Measurements from ENCODE around the gene CBLN3.
A peak's percentile ranks its signal among the peaks of the same experiment; 100 is the strongest.

The CBLN3 gene

DNA sequence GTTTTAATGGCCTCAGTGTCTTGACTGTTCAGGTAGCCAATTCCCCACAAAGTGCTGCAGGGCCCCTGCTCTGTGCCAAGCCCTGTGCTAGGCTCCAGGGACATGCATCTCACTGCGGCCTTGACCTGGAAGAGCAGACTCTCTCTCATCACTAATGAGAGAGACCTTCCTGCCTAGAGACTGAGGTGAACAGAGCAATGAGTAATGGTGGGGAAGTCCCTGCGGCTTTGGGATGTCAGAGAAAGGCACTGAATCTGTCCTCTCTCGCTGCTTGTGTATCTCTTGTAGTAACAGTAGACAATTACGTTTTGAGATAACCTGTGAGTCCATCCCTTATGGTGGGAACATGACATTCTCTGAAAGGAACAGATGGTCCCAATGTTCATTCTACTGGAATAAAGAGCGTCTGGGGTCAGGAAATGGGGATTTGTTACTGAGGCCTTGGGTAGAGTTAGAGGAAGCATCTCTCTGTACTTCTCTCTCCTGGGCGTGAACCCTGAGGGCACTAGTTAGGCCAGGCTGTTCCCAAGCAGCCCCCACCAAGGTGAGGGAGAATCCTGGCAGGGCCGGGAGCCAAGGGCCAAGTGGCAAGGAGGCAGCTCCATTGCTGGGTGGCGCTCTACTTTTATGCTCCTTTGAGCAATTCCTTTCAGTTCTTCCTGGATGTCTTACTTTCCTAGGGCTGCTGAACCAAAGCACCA is 48.0 kb downstream of the CBLN3 start:
- Histone ChIP-seq H3K4me1 (ENCODE audit: low read length) (peaks cover 10% of the 10 kb centered on the region), H3K4me3 (ENCODE audit: low read length) (no peak overlapping the region), H3K27ac (ENCODE audit: low read length) (no peak overlapping the region), H3K27me3 (ENCODE audit: low read depth, low read length) (peaks cover 4% of the 10 kb centered on the region), H3K36me3 (replicated peaks; ENCODE audit: low read depth, low read length) (peaks cover under 1% of the 10 kb centered on the region), H3K9me3 (ENCODE audit: insufficient read depth, low read length) (no peaks in the 10 kb centered on the region), H4K20me1 (ENCODE audit: insufficient read depth, low read length) (no peaks in the 10 kb centered on the region), H2AFZ (ENCODE audit: low read depth, low read length) (no peak overlapping the region), H3K9ac (ENCODE audit: low read length) (no peak overlapping the region), H3K79me2 (ENCODE audit: low read length) (no peaks in the 10 kb centered on the region), H3K4me2 (ENCODE audit: low read length) (peak overlapping the region; percentile 27)
- TF ChIP-seq, protein P1, sequence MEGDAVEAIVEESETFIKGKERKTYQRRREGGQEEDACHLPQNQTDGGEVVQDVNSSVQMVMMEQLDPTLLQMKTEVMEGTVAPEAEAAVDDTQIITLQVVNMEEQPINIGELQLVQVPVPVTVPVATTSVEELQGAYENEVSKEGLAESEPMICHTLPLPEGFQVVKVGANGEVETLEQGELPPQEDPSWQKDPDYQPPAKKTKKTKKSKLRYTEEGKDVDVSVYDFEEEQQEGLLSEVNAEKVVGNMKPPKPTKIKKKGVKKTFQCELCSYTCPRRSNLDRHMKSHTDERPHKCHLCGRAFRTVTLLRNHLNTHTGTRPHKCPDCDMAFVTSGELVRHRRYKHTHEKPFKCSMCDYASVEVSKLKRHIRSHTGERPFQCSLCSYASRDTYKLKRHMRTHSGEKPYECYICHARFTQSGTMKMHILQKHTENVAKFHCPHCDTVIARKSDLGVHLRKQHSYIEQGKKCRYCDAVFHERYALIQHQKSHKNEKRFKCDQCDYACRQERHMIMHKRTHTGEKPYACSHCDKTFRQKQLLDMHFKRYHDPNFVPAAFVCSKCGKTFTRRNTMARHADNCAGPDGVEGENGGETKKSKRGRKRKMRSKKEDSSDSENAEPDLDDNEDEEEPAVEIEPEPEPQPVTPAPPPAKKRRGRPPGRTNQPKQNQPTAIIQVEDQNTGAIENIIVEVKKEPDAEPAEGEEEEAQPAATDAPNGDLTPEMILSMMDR (IDR thresholded peaks at IDR 0.05; ENCODE audit: low read depth, low read length), result no peak
- no peak for TF ChIP-seq EZH2phosphoT487 (IDR thresholded peaks at IDR 0.05; ENCODE audit: low read depth)

DNA sequence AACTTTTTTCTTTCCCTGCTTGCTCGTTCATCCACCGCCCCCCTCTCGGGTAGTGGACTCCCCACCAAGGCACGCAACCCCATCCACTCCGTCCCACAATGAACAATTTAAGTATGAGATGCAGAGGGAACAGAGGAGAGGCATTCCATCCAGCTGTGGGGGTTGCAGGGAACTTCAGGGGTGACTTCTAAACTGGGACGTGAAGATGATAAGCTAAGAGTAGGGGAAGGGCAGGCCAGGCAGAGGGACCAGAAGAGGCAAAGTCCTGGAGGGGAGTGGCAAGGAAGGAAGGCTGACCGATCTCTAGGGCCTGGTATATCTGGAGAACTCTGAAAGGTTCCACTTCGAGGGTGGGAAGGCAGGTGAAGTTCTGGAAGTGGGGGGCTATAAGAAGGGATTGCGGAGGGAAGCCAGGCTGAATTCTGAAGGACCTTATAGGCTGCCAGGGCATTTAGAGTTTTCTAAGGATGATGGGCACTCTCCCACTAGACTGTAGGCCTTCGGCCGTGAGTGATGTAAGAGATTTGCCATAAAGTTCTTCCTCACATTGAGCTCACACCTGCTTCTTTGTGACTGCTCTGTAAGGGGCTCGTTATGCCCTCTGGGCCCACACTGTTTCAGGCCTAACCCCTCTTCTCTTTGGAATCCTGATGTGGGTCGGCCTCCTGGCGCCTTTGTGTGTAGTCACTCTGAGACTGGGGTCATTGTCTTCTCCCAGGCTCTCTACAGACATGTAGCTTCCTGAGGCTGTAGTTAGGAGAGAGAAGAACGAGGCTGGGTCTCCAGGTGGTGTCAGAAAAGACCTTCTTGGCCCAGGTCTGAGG is 49.3 kb downstream of the CBLN3 start:
- no peak for TF ChIP-seq EZH2phosphoT487 (IDR thresholded peaks at IDR 0.05; ENCODE audit: low read depth)
- TF ChIP-seq, protein P1 (IDR thresholded peaks at IDR 0.05; ENCODE audit: low read depth, low read length), result no peak
- H3K9me3 ChIP-seq (ENCODE audit: insufficient read depth, low read length), result no peaks in the 10 kb centered on the region
- no peaks in the 10 kb centered on the region for H3K79me2 ChIP-seq (ENCODE audit: low read length)
- H3K36me3 ChIP-seq (replicated peaks; ENCODE audit: low read depth, low read length), result peaks cover 4% of the 10 kb centered on the region
- H3K9ac ChIP-seq (ENCODE audit: low read length), result no peak overlapping the region
- H3K27ac ChIP-seq (ENCODE audit: low read length), result no peak overlapping the region
- no peak overlapping the region for H3K4me2 ChIP-seq (ENCODE audit: low read length)
- H2AFZ ChIP-seq (ENCODE audit: low read depth, low read length), result no peak overlapping the region
- no peaks in the 10 kb centered on the region for H4K20me1 ChIP-seq (ENCODE audit: insufficient read depth, low read length)
- H3K4me3 ChIP-seq (ENCODE audit: low read length), result no peak overlapping the region
- H3K4me1 ChIP-seq (ENCODE audit: low read length), result peaks cover 10% of the 10 kb centered on the region
- no peaks in the 10 kb centered on the region for H3K27me3 ChIP-seq (ENCODE audit: low read depth, low read length)

DNA sequence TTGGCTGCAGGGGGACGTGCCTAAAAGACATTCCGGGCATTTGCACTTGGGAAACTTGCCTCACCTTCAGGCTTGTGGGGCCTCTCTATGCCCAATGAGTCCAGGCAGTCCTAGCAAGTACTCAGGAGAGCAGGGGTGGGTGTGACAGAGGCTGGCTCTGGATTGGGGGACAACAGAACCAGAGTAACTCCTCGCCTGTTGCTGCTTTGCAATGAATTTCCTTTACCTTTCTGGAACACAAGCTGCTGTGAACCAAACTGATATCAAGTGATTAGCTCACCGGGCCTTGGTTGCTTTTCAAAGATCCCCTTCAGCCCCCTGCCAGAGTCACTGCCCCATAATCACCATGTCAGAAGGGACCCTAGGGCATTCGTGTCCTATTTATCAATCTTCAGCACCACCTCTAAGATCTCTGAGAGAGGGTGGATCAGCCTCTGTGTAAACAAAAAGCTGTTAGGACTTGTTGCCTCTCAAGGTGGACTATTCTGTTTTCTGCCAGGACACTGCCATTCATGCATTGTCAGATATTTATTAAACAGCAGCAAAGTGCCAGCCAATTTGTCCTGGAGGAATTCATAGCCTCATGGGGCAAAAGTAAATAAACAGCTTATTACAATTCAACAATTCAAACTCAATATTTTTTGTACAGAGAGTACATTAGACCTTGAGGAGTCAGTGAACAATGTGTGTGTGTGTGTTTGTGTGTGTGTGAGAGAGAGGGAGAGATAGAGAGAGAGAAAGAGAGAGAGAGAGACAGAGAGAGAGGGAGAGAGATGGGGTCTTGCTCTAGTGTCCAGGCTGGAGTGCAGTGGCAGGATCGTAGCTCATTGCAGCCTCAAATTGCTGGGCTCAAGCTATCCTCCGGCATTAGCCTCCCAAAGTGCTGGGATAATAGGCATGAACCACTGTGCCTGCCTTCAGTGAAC is 50.2 kb downstream of the CBLN3 start:
- Histone ChIP-seq H2AFZ (ENCODE audit: low read depth, low read length) (no peak overlapping the region), H3K4me1 (ENCODE audit: low read length) (peaks cover 10% of the 10 kb centered on the region), H3K9ac (ENCODE audit: low read length) (no peak overlapping the region), H3K36me3 (replicated peaks; ENCODE audit: low read depth, low read length) (peaks cover 4% of the 10 kb centered on the region), H3K27me3 (ENCODE audit: low read depth, low read length) (no peaks in the 10 kb centered on the region), H3K4me2 (ENCODE audit: low read length) (no peak overlapping the region), H4K20me1 (ENCODE audit: insufficient read depth, low read length) (no peaks in the 10 kb centered on the region), H3K4me3 (ENCODE audit: low read length) (no peak overlapping the region), H3K9me3 (ENCODE audit: insufficient read depth, low read length) (no peaks in the 10 kb centered on the region), H3K79me2 (ENCODE audit: low read length) (no peaks in the 10 kb centered on the region), H3K27ac (ENCODE audit: low read length) (no peak overlapping the region)
- TF ChIP-seq EZH2phosphoT487 (IDR thresholded peaks at IDR 0.05; ENCODE audit: low read depth), result no peak
- TF ChIP-seq, protein P1 (IDR thresholded peaks at IDR 0.05; ENCODE audit: low read depth, low read length), result no peak

Data from OCI-LY3 (cell line).